Spleen (tissue), 7 donors: Measurements from ENCODE around the gene KIF3B.
"Not testable (repeated sequence)": the region's sequence is repeated elsewhere in the genome, so short reads cannot be mapped to it uniquely, and the experiment has no call there.

ENCODE experiments used
- POLR2A ChIP-seq, 3 donors: fragments of 450-650 bp; IDR thresholded peaks; one replicate each; pipeline ENCODE4 v1.5.1; 2017; ENCODE audit warnings: antibody characterized with exemption in 3 of 3, mild to moderate bottlenecking in 1 of 3
- POLR2AphosphoS5 ChIP-seq, 3 donors: sonication (generic); formaldehyde crosslinking; IDR thresholded peaks; one replicate each; pipeline ENCODE4 v1.5.1; 2017; ENCODE audit warnings: antibody characterized with exemption in 3 of 3
- TF ChIP-seq, protein P1 (sequence below), 11 experiments: fragments of 200-600 bp in 7 of 11; fragments of 450-650 bp in 4 of 11; sonication (generic) in 4 of 11; IDR thresholded peaks in 8 of 11; conservative IDR thresholded peaks in 3 of 11; 1 replicate in 7 of 11; 2 replicates in 4 of 11; pipeline versions ENCODE4 v1.4.0 to v1.8.0; 2016 to 2021; ENCODE audit warnings: antibody characterized with exemption in 11 of 11, inconsistent platforms in 4 of 11, mild to moderate bottlenecking in 1 of 11
- donor health status: DM: no; HTN: no; CAD: no; lungs with moderate emphysema.
- donor health status: DM: no; HTN: no; CAD: no.
- donor health status: DM: no; HTN: no; CAD: no.

- TF ChIP-seq POLR2AphosphoS5, POLR2A (IDR thresholded peaks at IDR 0.05): not testable (repeated sequence)
- TF ChIP-seq, protein P1, sequence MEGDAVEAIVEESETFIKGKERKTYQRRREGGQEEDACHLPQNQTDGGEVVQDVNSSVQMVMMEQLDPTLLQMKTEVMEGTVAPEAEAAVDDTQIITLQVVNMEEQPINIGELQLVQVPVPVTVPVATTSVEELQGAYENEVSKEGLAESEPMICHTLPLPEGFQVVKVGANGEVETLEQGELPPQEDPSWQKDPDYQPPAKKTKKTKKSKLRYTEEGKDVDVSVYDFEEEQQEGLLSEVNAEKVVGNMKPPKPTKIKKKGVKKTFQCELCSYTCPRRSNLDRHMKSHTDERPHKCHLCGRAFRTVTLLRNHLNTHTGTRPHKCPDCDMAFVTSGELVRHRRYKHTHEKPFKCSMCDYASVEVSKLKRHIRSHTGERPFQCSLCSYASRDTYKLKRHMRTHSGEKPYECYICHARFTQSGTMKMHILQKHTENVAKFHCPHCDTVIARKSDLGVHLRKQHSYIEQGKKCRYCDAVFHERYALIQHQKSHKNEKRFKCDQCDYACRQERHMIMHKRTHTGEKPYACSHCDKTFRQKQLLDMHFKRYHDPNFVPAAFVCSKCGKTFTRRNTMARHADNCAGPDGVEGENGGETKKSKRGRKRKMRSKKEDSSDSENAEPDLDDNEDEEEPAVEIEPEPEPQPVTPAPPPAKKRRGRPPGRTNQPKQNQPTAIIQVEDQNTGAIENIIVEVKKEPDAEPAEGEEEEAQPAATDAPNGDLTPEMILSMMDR (IDR thresholded peaks at IDR 0.05 in 8 of 11, conservative IDR thresholded peaks at IDR 0.05 in 3 of 11): not testable (repeated sequence)
Measured at GRCh38 chr20:32275163-32275562, 2.3 kb upstream of the KIF3B start.
